Adrenal gland (tissue), 12 donors: ENCODE data around the gene AOC2. TPM values are rescaled to one million over a fixed set of nuclear protein-coding genes. Genes with fewer than 3 reads are reported as not detected.
A peak's percentile ranks its signal among the peaks of the same experiment; 100 is the strongest.
"Not testable (repeated sequence)": the region's sequence is repeated elsewhere in the genome, so short reads cannot be mapped to it uniquely, and the experiment has no call there.

ENCODE experiments used
- DNase-seq, 7 donors: peaks; one replicate each; pipeline ENCODE4 v3.0.0-alpha.2; 2019 to 2020
- H3K27ac ChIP-seq, 5 donors: fragments of 200-600 bp; sonication (generic) in 4 of 5; 1 replicate in 3 of 5; 2 replicates in 2 of 5; pipeline versions ENCODE4 v1.5.1 to v1.8.0; 2016 to 2020; ENCODE audit warnings: mild to moderate bottlenecking in 1 of 5
- H3K27me3 ChIP-seq: fragments of 200-600 bp; 2 replicates; pipeline ENCODE4 v1.8.0; 2021
- H3K36me3 ChIP-seq, 2 donors: fragments of 200-600 bp; replicated peaks in 1 of 2; 1 replicate in 1 of 2; 2 replicates in 1 of 2; pipeline versions ENCODE4 v1.5.1 to v1.8.0; 2018 to 2022
- H3K4me1 ChIP-seq, 2 donors: fragments of 200-600 bp; replicated peaks in 1 of 2; 1 replicate in 1 of 2; 2 replicates in 1 of 2; pipeline versions ENCODE4 v1.5.1 to v1.8.0; 2018 to 2021
- H3K4me3 ChIP-seq, 4 donors: fragments of 200-600 bp; sonication (generic) in 3 of 4; one replicate each; pipeline ENCODE4 v1.5.1; 2016 to 2018
- H3K9me3 ChIP-seq, 3 donors: fragments of 200-600 bp; sonication (generic) in 1 of 3; replicated peaks in 1 of 3; 1 replicate in 2 of 3; 2 replicates in 1 of 3; pipeline versions ENCODE4 v1.5.1 to v1.8.0; 2016 to 2021
- CTCF ChIP-seq, 6 experiments: fragments of 450-650 bp in 4 of 6; fragments of 200-600 bp in 2 of 6; sonication (generic) in 1 of 6; IDR thresholded peaks; 1 replicate in 5 of 6; 2 replicates in 1 of 6; pipeline versions ENCODE4 v1.5.1 to v1.8.0; 2016 to 2021; ENCODE audit warnings: antibody characterized with exemption in 6 of 6, mild to moderate bottlenecking in 2 of 6, moderate library complexity in 1 of 6
- POLR2A ChIP-seq, 2 donors: fragments of 450-650 bp; IDR thresholded peaks; one replicate each; pipeline ENCODE4 v1.6.1; 2017; ENCODE audit warnings: antibody characterized with exemption in 2 of 2, mild to moderate bottlenecking in 2 of 2, moderate library complexity in 1 of 2
- WGBS, 4 donors: extraction: QIAGEN DNeasy Blood & Tissue Kit in 2 of 4; methylation state at CpG; one replicate each; pipeline versions ENCODE4 v1.1.5 to v1.1.7; 2013 to 2017; 5-methylcytosine and 5-hydroxymethylcytosine counted together
- intact Hi-C, 2 donors: fragments of 100-400 bp; cut with DNase I; formaldehyde crosslinking; loops; one replicate each; pipeline versions ENCODE4 v1.14.1 to v1.15.0; 2022 to 2023
- microRNA-seq, 3 donors: library from miRNA; unstranded; fragments of <30 nt; microRNA quantifications; one replicate each; pipeline ENCODE4, GENCODE V29; 2017 to 2020
- polyA plus RNA-seq, 3 donors: library from polyadenylated mRNA; stranded (reverse); fragments of 200-250 nt in 2 of 3; fragments of 350-450 nt in 1 of 3; fragmentation: Illumina TruSeq in 1 of 3; extraction: RNeasy Lipid Tissue Mini Kit (QIAGEN cat#74804) in 1 of 3; gene quantifications; one replicate each; pipeline ENCODE4 v1.2.3, GENCODE V29; 2013 to 2014
- small RNA-seq, 2 donors: library from RNA; depleted of rRNA; stranded (forward); fragments of <200 nt; gene quantifications; one replicate each; pipeline ENCODE3, GENCODE V24; 2016
- total RNA-seq, 9 donors: library from RNA; depleted of rRNA in 4 of 9; stranded (reverse); fragments of >200 nt in 4 of 9; fragments of 120-200 nt in 1 of 9; fragmentation: NEBNext Ultra II Directional in 1 of 9; extraction: Animal tissue kit (Norgen Biotek cat#: 25700) in 1 of 9; gene quantifications; one replicate each; pipeline versions ENCODE4 v1.1.0 to v1.2.4, GENCODE V29; 2013 to 2023
- donor health status: healthy with polysubstance abuse.
- donor health status: Bipolar disorder and iron deficiency.
- donor health status: DM: yes; HTN: yes; CAD: no.
- donor health status: DM: no; HTN: no; CAD: no.
- donor health status: DM: no; HTN: no; CAD: no.
- donor health status: DM: yes; HTN: yes; CAD: no.

The AOC2 gene
- total and polyA plus RNA-seq, 12 donors = 0.60 to 2.2 (median 1.4) TPM

- no peak for TF ChIP-seq POLR2A (IDR thresholded peaks at IDR 0.05)
- no peak for TF ChIP-seq CTCF (IDR thresholded peaks at IDR 0.05)
- Histone ChIP-seq H3K27ac (peak overlapping the region in 2 of 5 donors; percentile 21 to 71), H3K27me3 (no peaks in the 10 kb centered on the region), H3K4me1 (peaks cover 11 to 13% of the 10 kb centered on the region in 2 donors), H3K4me3 (no peak overlapping the region), H3K36me3 (no peaks in the 10 kb centered on the region), H3K9me3 (no peaks in the 10 kb centered on the region)
- DNase-seq = no peak
- WGBS, 4 donors = 68 to 85% (median 78%) methylated on average over 12 of the region's 12 CpGs
- intact Hi-C loops = no loop called here
Measured at GRCh38 chr17:42894283-42895184, 50.2 kb downstream of the AOC2 start.

GRCh38 chr17:42895185-42895555, 50.8 kb downstream of the AOC2 start:
- 4 to 20% (median 11%) methylated on average over 2 of the region's 2 CpGs for WGBS, 4 donors
- H3K4me1 ChIP-seq = peaks cover 11 to 13% of the 10 kb centered on the region in 2 donors
- H3K36me3 ChIP-seq = no peaks in the 10 kb centered on the region
- no peaks in the 10 kb centered on the region for H3K27me3 ChIP-seq
- peak; percentile 27 to 82 (median 71) for DNase-seq
- H3K4me3 ChIP-seq = no peak overlapping the region
- intact Hi-C loops = no loop called here
- TF ChIP-seq CTCF (IDR thresholded peaks at IDR 0.05) (no peak), POLR2A (IDR thresholded peaks at IDR 0.05) (no peak)
- H3K27ac ChIP-seq = peak overlapping the region in 1 of 5 donors; percentile 47
- H3K9me3 ChIP-seq = no peaks in the 10 kb centered on the region

- Histone ChIP-seq H3K4me1 (peaks cover 11 to 13% of the 10 kb centered on the region in 2 donors), H3K9me3 (no peaks in the 10 kb centered on the region), H3K27ac (no peak overlapping the region), H3K27me3 (no peaks in the 10 kb centered on the region), H3K4me3 (no peak overlapping the region), H3K36me3 (no peaks in the 10 kb centered on the region)
- no peak for TF ChIP-seq POLR2A (IDR thresholded peaks at IDR 0.05)
- TF ChIP-seq CTCF (IDR thresholded peaks at IDR 0.05) = no peak
- DNase-seq = no peak
- intact Hi-C loops = no loop called here
- WGBS, 4 donors = 77 to 93% (median 81%) methylated on average over 4 to 7 of the region's 7 CpGs
Measured at GRCh38 chr17:42898147-42898811, 53.9 kb downstream of the AOC2 start.

GRCh38 chr17:42899981-42900380, 55.6 kb downstream of the AOC2 start:
- H3K36me3 ChIP-seq, DNase-seq, H3K9me3 ChIP-seq, H3K27ac ChIP-seq, H3K4me1 ChIP-seq, intact Hi-C loops, H3K27me3 ChIP-seq, H3K4me3 ChIP-seq: not testable (repeated sequence)
- WGBS, 4 donors = 67 to 90% (median 75%) methylated on average over 3 of the region's 3 CpGs

Small RNA genes within 50 kb of the gene (microRNA-seq; reads per million reads assigned to microRNA genes)
- gene MIR6781 = 0 to 0.38 (median 0.28) reads per million in 3 donors

Small RNA genes within 50 kb of the gene (small RNA-seq; reads per million reads assigned to genes)
- gene MIR6781 = 0 reads per million in 2 donors
- gene RNU6-287P = 0 reads per million in 2 donors

Other genes starting within 250 kb of the AOC2 start
- gene RETREG3, start 235.2 kb upstream of the AOC2 start, total RNA-seq = 100 to 1,000 TPM in 1 of 9 donors, 10 to 100 TPM in 8; 57.6 to 167 (median 81.6) TPM
- gene RETREG3, start 235.2 kb upstream of the AOC2 start, polyA plus RNA-seq = 10 to 100 TPM; 27.1 to 30.6 (median 28.2) TPM
- gene TUBG1, start 234.9 kb upstream of the AOC2 start, total RNA-seq = 10 to 100 TPM; 22.9 to 90.0 (median 39.2) TPM
- gene TUBG1, start 234.9 kb upstream of the AOC2 start, polyA plus RNA-seq = 10 to 100 TPM; 30.5 to 70.3 (median 40.3) TPM
- 10 to 100 TPM; 14.5 to 63.9 (median 43.7) TPM for gene TUBG2, start 185.3 kb upstream of the AOC2 start, total RNA-seq
- gene TUBG2, start 185.3 kb upstream of the AOC2 start, polyA plus RNA-seq = 10 to 100 TPM; 19.3 to 65.1 (median 49.6) TPM
- gene PLEKHH3, start 167.6 kb upstream of the AOC2 start, total RNA-seq = 10 to 100 TPM in 8 of 9 donors, 1 to 10 TPM in 1; 7.8 to 63.7 (median 45.3) TPM
- 10 to 100 TPM in 2 of 3 donors, 1 to 10 TPM in 1; 1.8 to 73.2 (median 49.6) TPM for gene PLEKHH3, start 167.6 kb upstream of the AOC2 start, polyA plus RNA-seq
- gene CCR10, start 162.7 kb upstream of the AOC2 start, total RNA-seq = 1 to 10 TPM in 6 of 9 donors, under 1 TPM in 3; 0.39 to 7.9 (median 3.3) TPM
- gene CCR10, start 162.7 kb upstream of the AOC2 start, polyA plus RNA-seq = 1 to 10 TPM in 2 of 3 donors, under 1 TPM in 1; 0.31 to 3.6 (median 1.7) TPM
- 10 to 100 TPM in 2 of 9 donors, 1 to 10 TPM in 7; 1.8 to 31.9 (median 4.0) TPM for gene CNTNAP1, start 162.0 kb upstream of the AOC2 start, total RNA-seq
- 10 to 100 TPM in 1 of 3 donors, 1 to 10 TPM in 2; 1.6 to 12.5 (median 5.7) TPM for gene CNTNAP1, start 162.0 kb upstream of the AOC2 start, polyA plus RNA-seq
- gene EZH1, start 99.5 kb upstream of the AOC2 start, total RNA-seq = 10 to 100 TPM; 17.6 to 49.1 (median 35.3) TPM
- 10 to 100 TPM; 23.6 to 29.4 (median 23.8) TPM for gene EZH1, start 99.5 kb upstream of the AOC2 start, polyA plus RNA-seq
- 10 to 100 TPM in 7 of 9 donors, 1 to 10 TPM in 2; 4.6 to 35.4 (median 16.1) TPM for gene RAMP2, start 83.4 kb upstream of the AOC2 start, total RNA-seq
- 10 to 100 TPM; 23.1 to 67.5 (median 37.9) TPM for gene RAMP2, start 83.4 kb upstream of the AOC2 start, polyA plus RNA-seq
- 100 to 1,000 TPM in 1 of 9 donors, 10 to 100 TPM in 8; 43.2 to 135 (median 52.6) TPM for gene VPS25, start 71.1 kb upstream of the AOC2 start, total RNA-seq
- 10 to 100 TPM; 25.7 to 63.4 (median 37.0) TPM for gene VPS25, start 71.1 kb upstream of the AOC2 start, polyA plus RNA-seq
- under 1 TPM in 4 of 9 donors, not detected in 5; 0.18 to 0.46 (median 0.30) TPM for gene WNK4, start 64.0 kb upstream of the AOC2 start, total RNA-seq
- gene WNK4, start 64.0 kb upstream of the AOC2 start, polyA plus RNA-seq = under 1 TPM; 0.05 to 0.08 (median 0.07) TPM
- gene COA3, start 45.9 kb upstream of the AOC2 start, total RNA-seq = 100 to 1,000 TPM in 3 of 9 donors, 10 to 100 TPM in 6; 65.3 to 231 (median 84.8) TPM
- gene COA3, start 45.9 kb upstream of the AOC2 start, polyA plus RNA-seq = 10 to 100 TPM; 55.6 to 98.2 (median 91.1) TPM
- 1 to 10 TPM in 2 of 9 donors, under 1 TPM in 2, not detected in 5; 0.28 to 8.2 (median 0.96) TPM for gene CNTD1, start 45.7 kb upstream of the AOC2 start, total RNA-seq
- gene CNTD1, start 45.7 kb upstream of the AOC2 start, polyA plus RNA-seq = under 1 TPM; 0.24 to 0.32 (median 0.27) TPM
- 100 to 1,000 TPM in 5 of 9 donors, 10 to 100 TPM in 4; 70.1 to 235 (median 104) TPM for gene BECN1, start 20.3 kb upstream of the AOC2 start, total RNA-seq
- gene BECN1, start 20.3 kb upstream of the AOC2 start, polyA plus RNA-seq = 10 to 100 TPM; 27.0 to 76.6 (median 33.1) TPM
- 100 to 1,000 TPM in 3 of 9 donors, 10 to 100 TPM in 6; 45.8 to 136 (median 85.1) TPM for gene PSME3, start 11.2 kb upstream of the AOC2 start, total RNA-seq
- 100 to 1,000 TPM in 1 of 3 donors, 10 to 100 TPM in 2; 18.5 to 149 (median 25.4) TPM for gene PSME3, start 11.2 kb upstream of the AOC2 start, polyA plus RNA-seq
- 100 to 1,000 TPM in 2 of 9 donors, 10 to 100 TPM in 7; 21.6 to 133 (median 83.7) TPM for gene AOC3, start 6.6 kb downstream of the AOC2 start, total RNA-seq
- 10 to 100 TPM; 32.4 to 63.9 (median 59.7) TPM for gene AOC3, start 6.6 kb downstream of the AOC2 start, polyA plus RNA-seq
- gene G6PC1, start 56.2 kb downstream of the AOC2 start, total RNA-seq = under 1 TPM in 3 of 9 donors, not detected in 6; 0.11 to 0.18 (median 0.18) TPM
- under 1 TPM in 1 of 3 donors, not detected in 2; 0.09 TPM for gene G6PC1, start 56.2 kb downstream of the AOC2 start, polyA plus RNA-seq
- gene AARSD1, start 119.9 kb downstream of the AOC2 start, total RNA-seq = 10 to 100 TPM; 16.4 to 60.7 (median 35.1) TPM
- 100 to 1,000 TPM in 2 of 3 donors, 10 to 100 TPM in 1; 49.0 to 206 (median 121) TPM for gene AARSD1, start 119.9 kb downstream of the AOC2 start, polyA plus RNA-seq
- gene PTGES3L, start 135.5 kb downstream of the AOC2 start, total RNA-seq = under 1 TPM in 3 of 9 donors, not detected in 6; 0.18 to 0.67 (median 0.28) TPM
- gene PTGES3L, start 135.5 kb downstream of the AOC2 start, polyA plus RNA-seq = under 1 TPM; 0.61 to 0.72 (median 0.62) TPM
- gene RUNDC1, start 136.0 kb downstream of the AOC2 start, total RNA-seq = 10 to 100 TPM; 14.3 to 29.7 (median 17.4) TPM
- gene RUNDC1, start 136.0 kb downstream of the AOC2 start, polyA plus RNA-seq = 10 to 100 TPM in 2 of 3 donors, 1 to 10 TPM in 1; 7.6 to 20.6 (median 10.3) TPM
- gene RPL27, start 153.8 kb downstream of the AOC2 start, total RNA-seq = 1,000 to 10,000 TPM in 3 of 9 donors, 100 to 1,000 TPM in 6; 356 to 1,636 (median 929) TPM
- gene RPL27, start 153.8 kb downstream of the AOC2 start, polyA plus RNA-seq = 1,000 to 10,000 TPM; 1,877 to 2,291 (median 1,931) TPM
- gene IFI35, start 162.2 kb downstream of the AOC2 start, total RNA-seq = 10 to 100 TPM; 38.4 to 72.9 (median 60.3) TPM
- gene IFI35, start 162.2 kb downstream of the AOC2 start, polyA plus RNA-seq = 10 to 100 TPM; 44.1 to 91.4 (median 68.1) TPM
- gene VAT1, start 177.8 kb downstream of the AOC2 start, total RNA-seq = 100 to 1,000 TPM; 280 to 744 (median 463) TPM
- 100 to 1,000 TPM; 177 to 311 (median 269) TPM for gene VAT1, start 177.8 kb downstream of the AOC2 start, polyA plus RNA-seq
- 1 to 10 TPM; 1.3 to 8.2 (median 4.0) TPM for gene RND2, start 180.7 kb downstream of the AOC2 start, total RNA-seq
- gene RND2, start 180.7 kb downstream of the AOC2 start, polyA plus RNA-seq = 1 to 10 TPM; 2.4 to 6.3 (median 3.1) TPM